ENCODE data around the gene TECPR1. TPM values are rescaled to one million over a fixed set of nuclear protein-coding genes. Genes with fewer than 3 reads are reported as not detected.

The TECPR1 gene
- total RNA-seq, 1 experiment from 2014 or later: 26.4 TPM

GRCh38 chr7:98232799-98233198, 19.2 kb downstream of the TECPR1 start:
- Histone ChIP-seq H3K4me3 (ENCODE audit: low read depth, low read length) (no peak overlapping the region), H3K27me3 (replicated peaks; ENCODE audit: control insufficient read depth, insufficient read depth, low read length) (no peaks in the 10 kb centered on the region), H3K36me3 (ENCODE audit: control insufficient read depth, insufficient read depth, low read length) (no peaks in the 10 kb centered on the region), H3K4me1 (no peaks in the 10 kb centered on the region), H3K9me3 (no peaks in the 10 kb centered on the region)
- H3K27me3 Mint-ChIP-seq (ENCODE audit: insufficient read depth, unreplicated experiment): no peaks in the 10 kb centered on the region
- ChIA-PET POLR2A (no interaction called here), CTCF (no interaction called here)
- intact Hi-C loops (cut with micrococcal nuclease; ENCODE audit: unreplicated experiment): no loop called here
- no peak for DNase-seq
- no peak overlapping the region for H3K27ac Mint-ChIP-seq (ENCODE audit: unreplicated experiment)
- no peaks in the 10 kb centered on the region for H3K4me1 Mint-ChIP-seq (ENCODE audit: low read depth, unreplicated experiment)
- TF ChIP-seq, protein P1, sequence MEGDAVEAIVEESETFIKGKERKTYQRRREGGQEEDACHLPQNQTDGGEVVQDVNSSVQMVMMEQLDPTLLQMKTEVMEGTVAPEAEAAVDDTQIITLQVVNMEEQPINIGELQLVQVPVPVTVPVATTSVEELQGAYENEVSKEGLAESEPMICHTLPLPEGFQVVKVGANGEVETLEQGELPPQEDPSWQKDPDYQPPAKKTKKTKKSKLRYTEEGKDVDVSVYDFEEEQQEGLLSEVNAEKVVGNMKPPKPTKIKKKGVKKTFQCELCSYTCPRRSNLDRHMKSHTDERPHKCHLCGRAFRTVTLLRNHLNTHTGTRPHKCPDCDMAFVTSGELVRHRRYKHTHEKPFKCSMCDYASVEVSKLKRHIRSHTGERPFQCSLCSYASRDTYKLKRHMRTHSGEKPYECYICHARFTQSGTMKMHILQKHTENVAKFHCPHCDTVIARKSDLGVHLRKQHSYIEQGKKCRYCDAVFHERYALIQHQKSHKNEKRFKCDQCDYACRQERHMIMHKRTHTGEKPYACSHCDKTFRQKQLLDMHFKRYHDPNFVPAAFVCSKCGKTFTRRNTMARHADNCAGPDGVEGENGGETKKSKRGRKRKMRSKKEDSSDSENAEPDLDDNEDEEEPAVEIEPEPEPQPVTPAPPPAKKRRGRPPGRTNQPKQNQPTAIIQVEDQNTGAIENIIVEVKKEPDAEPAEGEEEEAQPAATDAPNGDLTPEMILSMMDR (IDR thresholded peaks at IDR 0.05; ENCODE audit: insufficient read depth in 1 of 2, low read depth in 1 of 2, low read length in 1 of 2, severe bottlenecking in 1 of 2, unreplicated experiment in 1 of 2): no peak
- no peaks in the 10 kb centered on the region for H3K9me3 Mint-ChIP-seq (ENCODE audit: unreplicated experiment)
- peaks cover 8% of the 10 kb centered on the region for H3K36me3 Mint-ChIP-seq (ENCODE audit: insufficient read depth, unreplicated experiment)
- no TSS peak for BruUV-seq (replicated peaks)
- H3K4me3 Mint-ChIP-seq (ENCODE audit: unreplicated experiment): no peak overlapping the region

- peaks cover 8% of the 10 kb centered on the region for H3K36me3 Mint-ChIP-seq (ENCODE audit: insufficient read depth, unreplicated experiment)
- TF ChIP-seq, protein P1 (IDR thresholded peaks at IDR 0.05; ENCODE audit: insufficient read depth in 1 of 2, low read depth in 1 of 2, low read length in 1 of 2, severe bottlenecking in 1 of 2, unreplicated experiment in 1 of 2): no peak
- Histone ChIP-seq H3K27me3 (replicated peaks; ENCODE audit: control insufficient read depth, insufficient read depth, low read length) (no peaks in the 10 kb centered on the region), H3K36me3 (ENCODE audit: control insufficient read depth, insufficient read depth, low read length) (no peaks in the 10 kb centered on the region), H3K4me3 (ENCODE audit: low read depth, low read length) (no peak overlapping the region), H3K4me1 (no peaks in the 10 kb centered on the region), H3K9me3 (no peaks in the 10 kb centered on the region)
- no TSS peak for BruUV-seq (replicated peaks)
- ChIA-PET CTCF (no interaction called here), POLR2A (no interaction called here)
- H3K27ac Mint-ChIP-seq (ENCODE audit: unreplicated experiment): no peak overlapping the region
- no peaks in the 10 kb centered on the region for H3K9me3 Mint-ChIP-seq (ENCODE audit: unreplicated experiment)
- H3K27me3 Mint-ChIP-seq (ENCODE audit: insufficient read depth, unreplicated experiment): no peaks in the 10 kb centered on the region
- no peaks in the 10 kb centered on the region for H3K4me1 Mint-ChIP-seq (ENCODE audit: low read depth, unreplicated experiment)
- no peak for DNase-seq
- intact Hi-C loops (cut with micrococcal nuclease; ENCODE audit: unreplicated experiment): no loop called here
- no peak overlapping the region for H3K4me3 Mint-ChIP-seq (ENCODE audit: unreplicated experiment)
These were observed 19.8 kb downstream of the TECPR1 start for GRCh38 chr7:98232263-98232585.

DNA sequence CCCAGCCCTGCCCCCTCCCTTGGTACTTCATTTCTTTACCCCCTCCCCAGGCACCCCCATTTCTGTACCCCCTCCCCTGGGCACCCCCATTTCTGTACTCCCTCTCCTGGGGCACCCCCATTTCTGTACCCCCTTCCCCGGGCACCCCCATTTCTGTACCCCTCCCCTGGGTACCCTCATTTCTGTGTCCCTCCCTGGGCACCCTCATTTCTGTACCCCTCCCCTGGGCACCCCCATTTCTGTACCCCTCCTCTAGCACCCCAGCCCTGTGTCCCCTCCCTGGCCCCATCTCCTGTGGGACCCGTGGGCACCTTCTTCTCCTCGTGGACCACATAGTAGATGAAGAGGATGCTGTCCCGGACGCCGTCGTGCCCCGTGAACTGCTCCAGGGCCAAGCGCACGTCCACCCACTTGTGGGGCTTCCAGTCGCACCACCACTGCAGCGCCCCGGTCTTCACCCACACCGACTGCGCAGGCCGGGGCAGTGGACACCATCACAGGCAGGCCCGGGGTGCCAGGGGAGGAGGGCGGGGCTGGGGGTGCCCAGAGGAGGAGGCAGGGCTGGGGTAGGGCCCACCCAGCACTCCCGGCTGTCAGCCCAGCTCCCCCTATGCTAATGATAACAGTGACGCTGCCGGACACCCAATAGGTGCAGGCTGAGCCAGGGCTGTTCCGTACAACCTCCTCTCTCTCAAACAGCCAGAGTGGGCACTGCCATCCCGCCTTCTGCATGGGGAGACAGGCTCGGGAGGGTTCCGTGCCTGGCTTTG, 20.4 kb downstream of the TECPR1 start:
- Mint-ChIP-seq H3K36me3 (ENCODE audit: insufficient read depth, unreplicated experiment) (peaks cover 8% of the 10 kb centered on the region), H3K27me3 (ENCODE audit: insufficient read depth, unreplicated experiment) (no peaks in the 10 kb centered on the region), H3K4me3 (ENCODE audit: unreplicated experiment) (no peak overlapping the region), H3K9me3 (ENCODE audit: unreplicated experiment) (no peaks in the 10 kb centered on the region), H3K4me1 (ENCODE audit: low read depth, unreplicated experiment) (no peaks in the 10 kb centered on the region), H3K27ac (ENCODE audit: unreplicated experiment) (no peak overlapping the region)
- no peak for DNase-seq
- no TSS peak for BruUV-seq (replicated peaks)
- no peaks in the 10 kb centered on the region for H3K4me1 ChIP-seq
- no peaks in the 10 kb centered on the region for H3K9me3 ChIP-seq
- no peaks in the 10 kb centered on the region for H3K36me3 ChIP-seq (ENCODE audit: control insufficient read depth, insufficient read depth, low read length)
- no peak overlapping the region for H3K4me3 ChIP-seq (ENCODE audit: low read depth, low read length)
- intact Hi-C loops (cut with micrococcal nuclease; ENCODE audit: unreplicated experiment): no loop called here
- ChIA-PET CTCF (no interaction called here), POLR2A (no interaction called here)
- TF ChIP-seq, protein P1 (IDR thresholded peaks at IDR 0.05; ENCODE audit: insufficient read depth in 1 of 2, low read depth in 1 of 2, low read length in 1 of 2, severe bottlenecking in 1 of 2, unreplicated experiment in 1 of 2): no peak
- H3K27me3 ChIP-seq (replicated peaks; ENCODE audit: control insufficient read depth, insufficient read depth, low read length): no peaks in the 10 kb centered on the region
